ENCODE measurements around the gene CAB39.

The CAB39 gene

GRCh38 chr2:230865307-230865765, 152.7 kb downstream of the CAB39 start:
- no peak for DNase-seq

DNA sequence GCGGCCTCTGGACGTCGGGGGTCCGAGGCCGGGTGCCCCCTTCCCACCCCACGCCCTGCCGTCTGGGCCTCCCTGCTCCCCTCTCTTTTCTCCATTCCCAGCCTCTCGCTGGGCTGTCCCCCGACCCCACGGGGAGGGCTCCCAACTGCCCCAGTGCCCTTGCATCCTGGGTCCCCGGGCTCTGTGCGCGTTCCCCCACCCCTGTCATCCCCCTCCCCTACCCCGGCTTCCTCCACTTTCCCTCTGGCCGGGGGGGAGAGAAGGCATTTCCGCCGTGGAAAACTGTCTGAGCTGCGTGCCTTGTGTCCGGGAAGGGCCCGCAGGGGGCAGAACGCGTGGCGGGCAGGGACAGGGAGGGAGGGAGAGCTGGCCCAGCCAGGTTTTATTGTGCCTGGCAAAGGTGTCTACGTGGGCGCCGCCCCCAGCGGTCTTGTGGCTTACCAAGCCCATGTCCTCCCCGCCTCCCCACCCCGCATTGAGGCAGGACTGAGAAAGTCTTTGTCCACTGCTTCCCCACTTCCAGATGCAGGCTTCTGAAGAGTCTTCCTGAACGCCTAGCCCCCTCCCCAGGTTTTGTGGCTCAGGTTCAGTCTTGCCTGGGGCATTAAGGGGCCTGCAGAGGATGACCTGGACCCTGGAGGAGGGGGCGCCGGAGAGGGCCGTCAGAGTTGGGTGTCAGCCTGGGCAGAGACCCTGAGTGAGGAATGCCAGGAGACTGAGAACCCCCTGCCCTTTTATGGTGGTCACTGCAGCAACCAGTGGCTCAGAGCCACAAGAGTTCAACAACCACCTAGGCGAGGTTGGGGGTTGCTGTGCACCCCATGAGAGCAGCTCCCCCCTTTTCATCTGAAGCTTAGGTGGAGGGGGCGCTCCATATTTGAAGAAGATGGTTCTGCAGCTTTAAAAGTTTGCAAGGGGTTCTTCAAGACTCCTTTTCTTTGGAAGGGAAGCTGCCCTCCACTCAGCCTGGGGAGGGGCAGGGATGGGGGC, 153.4 kb downstream of the CAB39 start:
- DNase-seq, result no peak

DNA sequence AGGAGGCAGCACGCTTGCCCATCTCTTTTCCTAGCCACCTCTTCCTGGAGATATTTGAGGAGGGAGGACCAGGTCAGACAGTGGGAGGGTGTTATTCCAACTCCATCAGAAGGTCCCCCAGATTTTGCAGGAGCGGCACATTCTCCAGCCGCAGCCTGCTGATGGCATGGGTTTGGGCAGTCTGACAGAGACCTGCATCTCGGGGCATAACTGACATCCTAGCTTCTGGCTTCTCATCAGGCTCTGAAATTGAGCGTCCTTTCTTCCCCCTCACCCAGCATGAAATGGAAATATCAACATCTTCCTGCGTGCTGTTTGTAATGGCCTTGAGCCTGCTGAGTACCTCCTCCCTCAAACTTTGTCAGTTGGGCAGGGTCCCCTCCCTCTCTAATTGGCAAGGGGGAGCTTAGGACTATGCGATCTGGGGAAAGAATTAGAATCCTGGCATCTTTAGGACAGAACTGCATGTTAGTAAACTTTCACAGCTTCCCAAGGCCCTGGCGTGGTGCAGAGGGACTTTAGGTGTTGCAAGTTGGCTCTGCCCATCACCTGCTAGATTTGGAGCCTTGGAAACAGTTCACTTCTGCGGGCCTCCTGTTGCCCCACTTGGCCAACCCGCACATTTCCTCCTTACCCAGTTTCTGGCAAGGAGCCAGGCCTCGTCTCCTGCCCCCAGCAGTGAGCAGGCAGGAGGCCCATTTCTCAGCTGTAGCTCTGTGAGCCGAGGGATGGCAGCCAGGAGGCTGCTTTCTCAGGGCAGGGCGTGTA, 154.3 kb downstream of the CAB39 start:
- DNase-seq, result no peak

DNA sequence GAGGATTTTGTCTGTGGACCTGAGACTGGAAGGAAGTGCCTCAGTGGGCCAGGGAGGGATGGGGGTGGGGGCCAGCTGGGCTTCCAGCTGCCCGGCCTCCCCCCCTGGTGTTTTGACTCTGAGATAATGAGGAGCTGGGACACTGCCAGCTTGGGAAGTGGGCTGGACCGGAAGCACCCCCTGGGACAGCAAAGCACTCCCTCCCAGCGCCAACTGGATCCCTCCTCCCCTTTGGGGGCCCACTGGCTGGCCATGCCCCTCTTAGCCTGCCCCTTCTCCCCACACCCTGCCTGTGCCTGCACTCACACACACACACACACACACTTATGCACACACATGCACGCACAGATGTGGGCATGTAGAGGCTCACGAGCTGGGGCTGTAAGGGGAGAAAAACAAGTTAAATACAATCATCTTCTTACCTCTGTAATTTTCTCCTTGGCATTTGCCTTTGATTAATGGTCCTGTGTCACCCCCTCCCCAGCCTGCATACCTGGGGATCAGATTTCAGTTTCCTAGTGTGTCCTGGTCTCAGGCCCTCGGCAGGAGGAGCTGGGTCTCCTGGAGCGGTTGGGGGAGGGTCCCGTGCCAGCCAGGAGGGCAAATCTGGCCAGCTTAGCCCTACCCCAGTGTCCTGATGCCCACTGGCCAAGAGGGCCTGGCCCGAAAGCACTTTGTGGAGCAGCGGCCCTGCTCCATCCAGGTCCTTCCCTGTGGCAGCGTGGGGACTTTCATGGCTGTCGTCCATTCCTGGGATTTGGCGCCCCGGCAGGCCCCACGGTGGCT, 155.7 kb downstream of the CAB39 start:
- no peak for DNase-seq

- no peak for DNase-seq
Measured at GRCh38 chr2:230868947-230869913, 156.6 kb downstream of the CAB39 start.

GRCh38 chr2:230869914-230870543, 157.4 kb downstream of the CAB39 start:
- no peak for DNase-seq
